Measurements from ENCODE around the gene FAM151A. TPM values are rescaled to one million over a fixed set of nuclear protein-coding genes. Genes with fewer than 3 reads are reported as not detected.

FAM151A gene
- total RNA-seq, 3 donors from 2014 or later, result 5.7 to 25.1 (median 19.2) TPM

DNA sequence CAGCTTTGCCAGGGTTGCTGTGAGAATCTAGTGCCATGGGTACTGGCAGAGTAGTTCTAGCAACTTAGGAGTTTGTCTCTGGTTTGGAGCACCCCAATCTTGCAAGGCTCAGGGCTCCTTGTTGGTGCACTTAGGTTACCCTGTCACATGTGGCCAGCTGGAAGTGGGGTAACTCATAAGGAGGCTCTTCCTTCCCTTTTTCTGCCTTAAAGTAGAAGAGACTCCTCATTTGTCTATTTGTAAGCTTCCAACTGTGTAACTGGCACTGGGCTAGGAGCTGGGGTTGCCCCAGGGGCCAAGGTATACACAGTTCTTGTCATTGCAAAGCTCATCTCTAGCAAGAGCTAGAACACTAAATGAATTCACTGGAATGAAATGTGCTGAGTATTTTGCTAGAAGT lies 28.8 kb upstream of the FAM151A start:
- H3K4me1 ChIP-seq (ENCODE audit: low read depth), result peaks cover 19% of the 10 kb centered on the region
- no peak overlapping the region for H3K4me3 ChIP-seq
- TF ChIP-seq, protein P1, sequence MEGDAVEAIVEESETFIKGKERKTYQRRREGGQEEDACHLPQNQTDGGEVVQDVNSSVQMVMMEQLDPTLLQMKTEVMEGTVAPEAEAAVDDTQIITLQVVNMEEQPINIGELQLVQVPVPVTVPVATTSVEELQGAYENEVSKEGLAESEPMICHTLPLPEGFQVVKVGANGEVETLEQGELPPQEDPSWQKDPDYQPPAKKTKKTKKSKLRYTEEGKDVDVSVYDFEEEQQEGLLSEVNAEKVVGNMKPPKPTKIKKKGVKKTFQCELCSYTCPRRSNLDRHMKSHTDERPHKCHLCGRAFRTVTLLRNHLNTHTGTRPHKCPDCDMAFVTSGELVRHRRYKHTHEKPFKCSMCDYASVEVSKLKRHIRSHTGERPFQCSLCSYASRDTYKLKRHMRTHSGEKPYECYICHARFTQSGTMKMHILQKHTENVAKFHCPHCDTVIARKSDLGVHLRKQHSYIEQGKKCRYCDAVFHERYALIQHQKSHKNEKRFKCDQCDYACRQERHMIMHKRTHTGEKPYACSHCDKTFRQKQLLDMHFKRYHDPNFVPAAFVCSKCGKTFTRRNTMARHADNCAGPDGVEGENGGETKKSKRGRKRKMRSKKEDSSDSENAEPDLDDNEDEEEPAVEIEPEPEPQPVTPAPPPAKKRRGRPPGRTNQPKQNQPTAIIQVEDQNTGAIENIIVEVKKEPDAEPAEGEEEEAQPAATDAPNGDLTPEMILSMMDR (IDR thresholded peaks at IDR 0.05), result no peak
- no peaks in the 10 kb centered on the region for H3K9me3 ChIP-seq
- intact Hi-C loops (cut with DNase I, micrococcal nuclease), result no loop called here
- DNase-seq, result no peak
- H3K36me3 ChIP-seq (ENCODE audit: low read depth), result no peaks in the 10 kb centered on the region
- no peak for ATAC-seq

DNA sequence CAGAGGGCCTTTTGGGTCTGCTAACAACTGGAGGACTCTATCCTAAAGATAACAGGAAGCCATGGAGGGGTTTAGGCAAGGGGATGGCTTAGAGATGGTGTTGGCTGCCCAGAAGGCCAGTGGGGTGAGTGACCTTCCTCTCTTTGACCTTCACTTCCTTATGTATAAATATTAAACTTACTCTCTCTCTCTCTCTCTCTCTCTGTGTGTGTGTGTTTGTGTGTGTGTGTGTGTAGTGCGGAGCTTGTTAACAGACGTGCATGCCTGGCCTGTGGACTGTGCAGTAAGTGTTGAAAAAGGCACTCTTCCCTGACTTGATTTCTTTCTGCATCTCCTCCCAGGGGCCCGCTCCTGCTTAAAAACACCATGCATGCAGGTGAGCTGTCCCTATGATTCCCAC lies 28.3 kb upstream of the FAM151A start:
- no peak overlapping the region for H3K4me3 ChIP-seq
- H3K36me3 ChIP-seq (ENCODE audit: low read depth), result no peaks in the 10 kb centered on the region
- intact Hi-C loops (cut with DNase I, micrococcal nuclease), result no loop called here
- DNase-seq, result no peak
- H3K4me1 ChIP-seq (ENCODE audit: low read depth), result peaks cover 19% of the 10 kb centered on the region
- H3K9me3 ChIP-seq, result no peaks in the 10 kb centered on the region
- ATAC-seq, result no peak
- TF ChIP-seq, protein P1 (IDR thresholded peaks at IDR 0.05), result no peak

DNA sequence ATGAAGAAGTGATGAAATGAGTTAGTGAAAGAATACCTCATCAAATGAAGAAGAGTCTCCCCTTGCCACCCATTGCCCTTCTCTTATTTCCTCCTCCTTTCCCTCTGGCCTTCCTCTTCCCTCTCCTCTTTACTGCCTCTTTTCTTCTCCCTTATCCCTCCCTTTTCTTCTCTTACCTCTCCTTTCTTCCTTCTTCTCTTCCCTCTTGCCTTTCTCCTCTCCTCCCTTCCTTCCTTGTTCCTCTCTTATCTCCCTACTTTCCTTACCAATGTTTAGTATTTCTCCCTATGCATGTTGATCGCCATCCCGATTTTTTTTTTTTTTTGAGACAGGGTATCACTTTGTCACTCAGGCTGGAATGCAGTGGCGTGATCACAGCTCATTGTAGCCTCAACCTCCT lies 27.1 kb upstream of the FAM151A start:
- H3K9me3 ChIP-seq, result no peaks in the 10 kb centered on the region
- TF ChIP-seq, protein P1 (IDR thresholded peaks at IDR 0.05), result no peak
- no peak overlapping the region for H3K4me3 ChIP-seq
- DNase-seq, result no peak
- intact Hi-C loops (cut with DNase I, micrococcal nuclease), result no loop called here
- H3K4me1 ChIP-seq (ENCODE audit: low read depth), result peaks cover 19% of the 10 kb centered on the region
- no peaks in the 10 kb centered on the region for H3K36me3 ChIP-seq (ENCODE audit: low read depth)
- ATAC-seq, result no peak

DNA sequence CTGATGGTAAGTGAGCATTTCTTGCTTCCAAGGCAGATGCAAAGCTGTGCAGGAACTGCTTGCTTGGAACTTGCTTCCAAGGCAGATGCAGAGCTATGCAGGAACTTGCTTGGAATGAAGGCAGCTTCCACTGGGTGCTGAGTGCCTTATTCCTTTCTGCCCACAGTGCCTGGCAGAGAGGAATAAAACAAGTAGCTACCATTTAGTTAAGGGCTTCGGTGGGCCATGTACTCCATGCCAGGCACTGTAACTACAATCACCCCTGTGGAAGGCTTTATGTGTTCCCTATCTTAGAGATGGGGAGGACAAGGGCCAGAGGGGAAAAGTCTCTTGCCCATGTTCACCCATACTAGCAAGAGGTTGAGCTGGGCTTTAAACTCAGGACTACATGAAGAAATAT lies 26.6 kb upstream of the FAM151A start:
- H3K36me3 ChIP-seq (ENCODE audit: low read depth), result no peaks in the 10 kb centered on the region
- H3K4me1 ChIP-seq (ENCODE audit: low read depth), result peaks cover 19% of the 10 kb centered on the region
- intact Hi-C loops (cut with DNase I, micrococcal nuclease), result no loop called here
- peak; percentile 27 for ATAC-seq
- TF ChIP-seq, protein P1 (IDR thresholded peaks at IDR 0.05), result no peak
- no peak for DNase-seq
- no peak overlapping the region for H3K4me3 ChIP-seq
- no peaks in the 10 kb centered on the region for H3K9me3 ChIP-seq

DNA sequence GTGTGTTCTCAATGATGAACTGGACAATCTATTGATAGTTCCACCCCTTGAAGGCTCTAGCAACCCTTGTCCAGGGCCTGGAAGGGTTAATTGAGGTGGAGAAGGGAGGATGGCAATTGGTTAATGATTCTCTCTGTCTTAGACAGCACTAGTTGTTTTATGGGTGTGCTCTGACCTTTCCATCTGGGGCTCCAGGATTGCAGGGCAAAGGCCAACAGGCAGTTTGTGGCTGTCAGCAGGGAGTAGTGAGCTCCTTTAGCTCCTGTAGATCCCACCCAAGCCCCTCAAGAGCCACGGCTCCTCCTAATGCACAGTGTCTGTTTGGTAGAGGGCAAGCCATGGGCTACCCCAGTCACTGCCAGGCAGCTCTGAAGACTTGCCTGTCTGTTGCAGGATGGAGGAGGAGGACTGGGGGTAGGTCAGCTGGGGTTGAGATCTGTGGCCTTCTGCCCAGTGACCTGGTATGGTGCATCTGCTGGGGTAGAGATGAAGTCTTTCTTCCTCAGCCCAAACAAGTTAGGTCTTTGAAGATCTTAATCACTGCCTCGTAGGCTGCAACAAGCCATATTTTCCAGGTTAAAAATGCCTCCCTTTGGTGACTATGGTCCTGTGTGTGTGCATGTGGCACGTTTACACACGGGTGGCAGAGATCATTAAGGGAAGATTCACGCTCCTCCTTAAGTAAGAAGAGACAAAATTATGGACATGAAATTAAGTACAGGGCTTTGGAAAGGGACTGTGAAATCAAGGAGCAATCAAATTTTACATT lies 26.0 kb upstream of the FAM151A start:
- Histone ChIP-seq H3K4me1 (ENCODE audit: low read depth) (peaks cover 19% of the 10 kb centered on the region), H3K4me3 (no peak overlapping the region), H3K36me3 (ENCODE audit: low read depth) (no peaks in the 10 kb centered on the region), H3K9me3 (peaks cover 2% of the 10 kb centered on the region)
- peak; percentile 73 to 83 (median 79) for DNase-seq
- TF ChIP-seq, protein P1 (IDR thresholded peaks at IDR 0.05), result no peak
- peak; percentile 96 for ATAC-seq
- intact Hi-C loops (cut with DNase I, micrococcal nuclease), result no loop called here

Measured in mucosa of descending colon (tissue), 3 donors.